SK-N-SH (cell line): Measurements from ENCODE around the gene RHOG. TPM values are rescaled to one million over a fixed set of nuclear protein-coding genes. Genes with fewer than 3 reads are reported as not detected.

ENCODE experiments used
- CTCF ChIA-PET: fragments of 300-600, 350-600 bp; formaldehyde crosslinking; extraction: SDS; loops from one replicate; lab custom pipeline; 2021; lab: Yijun Ruan, JAX
- POLR2A ChIA-PET: fragments of 350-600 bp; sonication (Branson Sonifier 250); formaldehyde crosslinking; extraction: SDS; loops from one replicate; lab custom pipeline; 2020; ENCODE audit warnings: antibody characterized with exemption, inconsistent platforms; lab: Yijun Ruan, JAX
- DNase-seq: peaks from one replicate; pipeline ENCODE4 v3.0.0; 2012
- H2AFZ ChIP-seq: fragments of 200-600 bp; sonication (generic); 2 replicates; pipeline ENCODE4 v1.8.1; 2016; ENCODE audit warnings: antibody characterized with exemption, mild to moderate bottlenecking, low read depth
- H3F3A ChIP-seq: fragments of 200-600 bp; sonication (generic); replicated peaks from 2 replicates; pipeline ENCODE3; 2016; ENCODE audit warnings: antibody characterized with exemption, mild to moderate bottlenecking; ENCODE audit not compliant: insufficient read depth
- H3K27ac ChIP-seq, 2 experiments: fragments of 200-500 bp in 1 of 2; fragments of 200-600 bp in 1 of 2; sonication (Bioruptor generic) in 1 of 2; sonication (generic), shearing (Covaris generic) in 1 of 2; 2 replicates each; pipeline versions ENCODE4 v1.5.1 to v1.6.1; 2014 to 2016; ENCODE audit warnings: low read depth in 2 of 2, inconsistent platforms in 1 of 2, low read length in 1 of 2, mild to moderate bottlenecking in 1 of 2, mixed read lengths in 1 of 2
- H3K27me3 ChIP-seq: fragments of 200-600 bp; sonication (generic), shearing (Covaris generic); 2 replicates; pipeline ENCODE4 v1.6.1; 2016; ENCODE audit warnings: mixed run types; ENCODE audit not compliant: insufficient read depth
- H3K36me3 ChIP-seq, 2 experiments: fragments of 200-500 bp in 1 of 2; fragments of 200-600 bp in 1 of 2; sonication (Bioruptor generic) in 1 of 2; sonication (generic) in 1 of 2; replicated peaks in 1 of 2; 2 replicates each; pipeline versions ENCODE3 to v1.5.1; 2014 to 2016; ENCODE audit warnings: low read length in 1 of 2, mild to moderate bottlenecking in 1 of 2; ENCODE audit not compliant: insufficient read depth in 2 of 2, control insufficient read depth in 1 of 2
- H3K4me1 ChIP-seq, 2 experiments: fragments of 200-500 bp in 1 of 2; fragments of 200-600 bp in 1 of 2; sonication (Bioruptor generic) in 1 of 2; sonication (generic), shearing (Covaris generic) in 1 of 2; 2 replicates each; pipeline versions ENCODE4 v1.5.1 to v1.6.1; 2014 to 2016; ENCODE audit warnings: low read depth in 1 of 2, low read length in 1 of 2, mixed run types in 1 of 2; ENCODE audit not compliant: insufficient read depth in 2 of 2, control insufficient read depth in 1 of 2
- H3K4me2 ChIP-seq: fragments of 200-600 bp; sonication (generic), shearing (Covaris generic); 2 replicates; pipeline ENCODE4 v1.6.1; 2017; ENCODE audit warnings: mixed run types
- H3K4me3 ChIP-seq, 2 experiments: fragments of 200-500 bp in 1 of 2; fragments of 200-600 bp in 1 of 2; sonication (Bioruptor generic) in 1 of 2; sonication (generic), shearing (Covaris generic) in 1 of 2; 2 replicates each; pipeline versions ENCODE4 v1.5.1 to v1.8.1; 2014 to 2016; ENCODE audit warnings: low read depth in 2 of 2, inconsistent platforms in 1 of 2, low read length in 1 of 2, mild to moderate bottlenecking in 1 of 2, mixed read lengths in 1 of 2, moderate library complexity in 1 of 2
- H3K79me2 ChIP-seq: fragments of 200-600 bp; sonication (generic); 2 replicates; pipeline ENCODE4 v1.8.1; 2017; ENCODE audit warnings: mild to moderate bottlenecking; ENCODE audit not compliant: insufficient read depth
- H3K9ac ChIP-seq: fragments of 200-600 bp; sonication (generic); 2 replicates; pipeline ENCODE4 v1.6.1; 2017; ENCODE audit warnings: mixed run types
- H3K9me2 ChIP-seq: fragments of 200-600 bp; sonication (generic); 2 replicates; pipeline ENCODE4 v1.6.1; 2017; ENCODE audit warnings: mixed run types
- H3K9me3 ChIP-seq: fragments of 200-600 bp; sonication (generic); 2 replicates; pipeline ENCODE4 v1.6.1; 2017; ENCODE audit warnings: mixed run types, mild to moderate bottlenecking, moderate library complexity
- H4K20me1 ChIP-seq: fragments of 200-600 bp; sonication (generic); 2 replicates; pipeline ENCODE4 v1.6.1; 2017; ENCODE audit warnings: mild to moderate bottlenecking, mixed run types; ENCODE audit not compliant: insufficient read depth
- ELF1 ChIP-seq: IDR thresholded peaks from 2 replicates; pipeline ENCODE4 v1.4.0; 2012
- EP300 ChIP-seq, 2 experiments: IDR thresholded peaks; 2 replicates each; pipeline versions ENCODE4 v1.4.0 to v1.6.1; 2012; ENCODE audit warnings: borderline replicate concordance in 1 of 2, low read depth in 1 of 2, low read length in 1 of 2
- MXI1 ChIP-seq: IDR thresholded peaks from 2 replicates; pipeline ENCODE4 v1.6.1; 2012; ENCODE audit warnings: mild to moderate bottlenecking, low read depth, low read length, improper control_type of control experiment
- RFX5 ChIP-seq: IDR thresholded peaks from 2 replicates; pipeline ENCODE4 v1.6.1; 2012; ENCODE audit warnings: mild to moderate bottlenecking, improper control_type of control experiment, low read length
- SMC3 ChIP-seq: IDR thresholded peaks from 2 replicates; pipeline ENCODE4 v1.6.1; 2012; ENCODE audit warnings: low read depth, low read length, improper control_type of control experiment
- ZBTB33 ChIP-seq: IDR thresholded peaks from 2 replicates; pipeline ENCODE4 v1.4.0; 2012; ENCODE audit warnings: low read depth, borderline replicate concordance
- WGBS: methylation state at CpG from one replicate; pipeline ENCODE4 v1.1.6; 2017; ENCODE audit warnings: low lambda C conversion rate; 5-methylcytosine and 5-hydroxymethylcytosine counted together
- polyA plus RNA-seq, 3 experiments: library from polyadenylated mRNA; depleted of rRNA; stranded (reverse); fragments of >200 nt; gene quantifications; 2 replicates each; pipeline ENCODE4 v1.2.3, GENCODE V29; 2012

Gene RHOG
- polyA plus RNA-seq, 1 of the 3 experiments (the other 2 are of a cell fraction) = 73.7 TPM

DNA sequence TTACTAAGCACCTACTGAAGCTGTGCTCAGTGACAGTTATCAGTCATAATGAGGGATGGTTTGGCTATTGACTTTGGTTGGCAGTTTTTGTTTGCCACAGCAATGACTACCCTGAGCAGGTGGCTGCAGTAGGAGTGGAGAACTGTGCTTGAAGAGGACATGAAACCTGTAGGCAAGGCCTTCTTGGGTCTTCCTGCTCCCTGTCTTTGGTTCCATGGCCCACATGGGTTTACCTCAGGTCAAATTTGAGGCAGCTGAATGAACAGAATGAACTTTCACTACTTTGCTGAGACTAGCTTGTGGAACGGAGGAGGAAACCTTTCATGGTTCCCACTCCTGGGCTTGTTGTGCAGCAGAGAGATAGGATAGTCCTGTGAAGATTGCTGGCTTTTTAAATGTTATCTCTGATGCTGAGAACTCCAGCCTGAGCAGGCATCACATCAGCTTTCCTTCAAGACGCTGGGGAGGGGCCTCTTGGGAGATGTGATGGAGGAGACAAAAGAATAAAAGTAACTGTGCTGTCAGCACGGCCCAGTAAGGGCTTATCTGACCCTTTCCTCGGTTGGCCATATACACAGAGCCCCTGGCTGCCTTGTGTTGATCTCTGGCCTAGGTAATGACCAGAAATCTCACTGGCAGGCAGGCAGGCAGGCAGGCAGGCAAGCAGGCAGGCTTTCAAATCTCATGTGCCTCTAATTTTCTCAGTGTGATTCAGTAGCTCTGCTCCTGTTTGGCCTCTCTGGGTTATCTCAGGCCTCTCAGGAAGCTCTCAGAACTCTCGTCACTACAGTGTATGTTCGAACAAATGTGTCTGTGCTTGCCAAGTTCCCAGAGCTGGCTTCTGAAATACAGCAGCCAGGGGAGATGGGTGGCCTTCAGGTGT, 26.7 kb upstream of the RHOG start:
- Histone ChIP-seq H3K9me2 (no peaks in the 10 kb centered on the region), H4K20me1 (no peaks in the 10 kb centered on the region), H3K9ac (no peak overlapping the region), H3K9me3 (no peaks in the 10 kb centered on the region), H3K79me2 (0 out of 2 replicates have a peak, but pooled peaks cover 6% of the 10 kb centered on the region), H3K27me3 (no peaks in the 10 kb centered on the region), H2AFZ (no peak overlapping the region), H3K4me3 (no peak overlapping the region), H3F3A (peaks cover 5% of the 10 kb centered on the region), H3K36me3 (no peaks in the 10 kb centered on the region), H3K27ac (peak overlapping the region in 1 of 2 experiments; percentile 78; a peak in 2 of 4 replicates), H3K4me1 (peaks cover 0 to 10% of the 10 kb centered on the region in 2 experiments; a peak in 2 of 4 replicates), H3K4me2 (no peak overlapping the region)
- 86% methylated on average over 5 of the region's 6 CpGs for WGBS
- POLR2A ChIA-PET = interaction anchor here (1.6 kb wide), 1 partner anchor 12 kb away, joined by 7 read pairs; the partner anchor contains the start of gene STIM1
- peak; percentile 34 for DNase-seq
- CTCF ChIA-PET = interaction anchor here (0.7 to 5.1 kb wide), 7 partner anchors 12 to 205 kb away, joined by 3 to 31 read pairs (median 4); partner anchors contain the start of gene STIM1
- TF ChIP-seq MXI1 (0 out of 2 replicates have a peak, but pooled peaks have one; percentile 35), ELF1 (no peak), EP300 (IDR thresholded peaks at IDR 0.05; ENCODE audit: borderline replicate concordance in 1 of 2, low read depth in 1 of 2, low read length in 1 of 2) (0 out of 4 replicates have a peak, but pooled peaks of 1 of the 2 experiments have one; percentile 17), RFX5 (no peak), SMC3 (peak; percentile 8; the same call in 1 of the 2 replicates)

- H3K79me2 ChIP-seq = 0 out of 2 replicates have a peak, but pooled peaks cover 6% of the 10 kb centered on the region
- no peak for DNase-seq
- H3K9ac ChIP-seq = no peak overlapping the region
- H4K20me1 ChIP-seq = no peaks in the 10 kb centered on the region
- ChIA-PET POLR2A (interaction anchor here (1.6 kb wide), 1 partner anchor 12 kb away, joined by 7 read pairs; the partner anchor contains the start of gene STIM1), CTCF (interaction anchor here (1.5 to 5.1 kb wide), 6 partner anchors 12 to 206 kb away, joined by 3 to 31 read pairs (median 12); partner anchors contain the start of gene STIM1)
- no peaks in the 10 kb centered on the region for H3K36me3 ChIP-seq
- H3K27ac ChIP-seq = peak overlapping the region in 1 of 2 experiments; percentile 78; a peak in 2 of 4 replicates
- H2AFZ ChIP-seq = no peak overlapping the region
- no peak overlapping the region for H3K4me2 ChIP-seq
- no peaks in the 10 kb centered on the region for H3K27me3 ChIP-seq
- H3F3A ChIP-seq = peaks cover 5% of the 10 kb centered on the region
- H3K9me3 ChIP-seq = no peaks in the 10 kb centered on the region
- TF ChIP-seq ZBTB33 = no peak
- peaks cover 0 to 10% of the 10 kb centered on the region in 2 experiments; a peak in 2 of 4 replicates for H3K4me1 ChIP-seq
- no peaks in the 10 kb centered on the region for H3K9me2 ChIP-seq
- no peak overlapping the region for H3K4me3 ChIP-seq
Measured at GRCh38 chr11:3866836-3867208, 26.1 kb upstream of the RHOG start.
